ENCODE results near the gene ZKSCAN3. TPM values are rescaled to one million over a fixed set of nuclear protein-coding genes. Genes with fewer than 3 reads are reported as not detected.

The ZKSCAN3 gene
- total and polyA plus RNA-seq, 2 of the 8 experiments (the other 6 are each of a cell fraction or from before 2014, with no cell fraction given) = 2.7 to 9.8 TPM

DNA sequence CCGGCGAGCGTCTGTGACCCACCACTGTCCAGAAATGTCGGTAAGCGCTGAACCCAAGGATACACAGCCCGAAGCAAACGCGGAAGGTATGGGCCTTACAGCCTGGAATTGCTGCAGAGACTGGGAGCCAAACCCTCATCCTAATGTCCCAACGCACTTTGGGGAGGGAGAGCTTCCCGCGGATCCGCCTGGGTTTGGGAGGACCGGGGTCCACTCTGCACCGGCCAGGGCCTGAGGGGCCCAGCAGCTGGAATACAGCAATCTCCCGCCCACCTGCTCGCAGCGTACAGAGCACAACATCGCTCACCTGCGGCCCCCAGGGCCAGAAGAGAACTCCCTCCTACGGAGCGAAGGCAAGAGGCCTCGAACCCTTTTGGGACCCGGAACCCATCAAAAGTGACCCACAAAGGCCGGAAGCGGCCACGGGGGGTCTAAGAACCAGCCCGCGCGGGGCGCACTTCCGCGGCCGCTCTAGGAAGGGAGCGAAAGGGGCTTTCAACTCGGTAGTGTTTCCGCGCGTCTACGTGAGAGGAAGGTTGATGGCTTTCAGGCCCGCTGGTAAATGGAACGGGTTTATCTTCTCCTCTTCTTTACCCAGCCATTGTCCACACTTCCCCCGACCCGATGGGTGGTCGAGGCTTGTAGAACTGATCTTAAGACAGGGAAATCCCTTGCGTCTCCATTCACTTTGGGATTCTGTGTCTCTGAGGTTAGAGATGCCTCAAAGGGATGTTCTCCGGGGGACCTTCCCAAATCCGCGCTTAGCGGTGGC lies 49.8 kb downstream of the ZKSCAN3 start, which contains the start of gene ZSCAN12 (continued):
- TF ChIP-seq SIRT6 (IDR thresholded peaks at IDR 0.05; ENCODE audit: low read length) (no peak), NANOG (IDR thresholded peaks at IDR 0.05; ENCODE audit: insufficient read depth, low read depth, low read length, poor library complexity, severe bottlenecking) (peak; percentile 56), CTBP2 (IDR thresholded peaks at IDR 0.05; ENCODE audit: borderline replicate concordance, insufficient read depth, insufficient read length, low read length) (peak; percentile 61), SUZ12 (IDR thresholded peaks at IDR 0.05; ENCODE audit: low read length) (no peak)
- TF ChIP-seq, protein P1, sequence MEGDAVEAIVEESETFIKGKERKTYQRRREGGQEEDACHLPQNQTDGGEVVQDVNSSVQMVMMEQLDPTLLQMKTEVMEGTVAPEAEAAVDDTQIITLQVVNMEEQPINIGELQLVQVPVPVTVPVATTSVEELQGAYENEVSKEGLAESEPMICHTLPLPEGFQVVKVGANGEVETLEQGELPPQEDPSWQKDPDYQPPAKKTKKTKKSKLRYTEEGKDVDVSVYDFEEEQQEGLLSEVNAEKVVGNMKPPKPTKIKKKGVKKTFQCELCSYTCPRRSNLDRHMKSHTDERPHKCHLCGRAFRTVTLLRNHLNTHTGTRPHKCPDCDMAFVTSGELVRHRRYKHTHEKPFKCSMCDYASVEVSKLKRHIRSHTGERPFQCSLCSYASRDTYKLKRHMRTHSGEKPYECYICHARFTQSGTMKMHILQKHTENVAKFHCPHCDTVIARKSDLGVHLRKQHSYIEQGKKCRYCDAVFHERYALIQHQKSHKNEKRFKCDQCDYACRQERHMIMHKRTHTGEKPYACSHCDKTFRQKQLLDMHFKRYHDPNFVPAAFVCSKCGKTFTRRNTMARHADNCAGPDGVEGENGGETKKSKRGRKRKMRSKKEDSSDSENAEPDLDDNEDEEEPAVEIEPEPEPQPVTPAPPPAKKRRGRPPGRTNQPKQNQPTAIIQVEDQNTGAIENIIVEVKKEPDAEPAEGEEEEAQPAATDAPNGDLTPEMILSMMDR (IDR thresholded peaks at IDR 0.05; ENCODE audit: control extremely low read depth in 1 of 3, insufficient read depth in 1 of 3, low read depth in 1 of 3, low read length in 3 of 3) = peak; percentile 43 to 54 (median 45)

Data from H1 (cell line).